Measurements from ENCODE around the gene RHBG.

DNA sequence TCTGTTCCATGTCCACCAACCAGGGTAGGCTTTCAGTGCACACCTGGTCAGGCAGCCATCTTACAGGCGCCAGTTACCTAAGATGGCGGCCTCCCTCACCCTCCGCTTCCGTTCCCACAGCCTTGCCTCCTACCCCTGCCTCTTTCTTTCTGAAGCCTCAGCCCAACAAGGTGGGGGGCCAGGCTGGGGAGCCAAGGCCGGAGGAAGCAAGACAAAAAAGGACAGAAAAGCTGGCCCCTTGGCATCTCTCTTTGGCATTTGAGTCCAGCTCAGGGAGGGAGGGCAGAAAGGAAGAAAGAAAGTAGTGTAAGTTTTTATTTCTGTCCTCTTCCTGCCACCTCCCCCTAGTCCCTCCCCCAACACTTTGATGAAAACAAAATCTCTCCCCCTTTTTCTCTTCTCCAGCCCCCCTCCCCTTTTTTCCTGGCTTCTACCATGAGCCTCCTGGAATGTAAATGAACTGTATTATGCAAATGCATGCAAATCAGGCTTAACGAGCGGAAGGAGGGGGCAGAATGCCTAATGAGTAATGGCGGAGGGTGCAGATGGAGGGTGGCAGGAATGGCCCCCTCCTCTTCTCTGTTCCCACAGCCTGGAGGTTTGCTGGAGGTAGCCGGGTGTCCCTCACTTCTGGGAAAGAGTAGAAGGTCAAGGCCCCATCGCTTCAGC, 43.8 kb downstream of the RHBG start:
- TF ChIP-seq POLR2A (IDR thresholded peaks at IDR 0.05; ENCODE audit: low read length) = no peak
- no peak for TF ChIP-seq GATA1 (IDR thresholded peaks at IDR 0.05; ENCODE audit: low read depth, low read length)

All from erythroblast (primary cell).